GM18907 (cell line): ENCODE data around the gene FOXN1.
"Not testable (repeated sequence)": the region's sequence is repeated elsewhere in the genome, so short reads cannot be mapped to it uniquely, and the experiment has no call there.

Source experiments
- ATAC-seq: cut with Tn5 transposase; IDR thresholded peaks from one replicate; pipeline ENCODE4 v1.9.1; 2021; ENCODE audit warnings: mild to moderate bottlenecking, moderate library complexity; ENCODE audit not compliant: unreplicated experiment

The FOXN1 gene

GRCh38 chr17:28499684-28500357 is 6.3 kb upstream of the FOXN1 start:
- no peak for ATAC-seq

DNA sequence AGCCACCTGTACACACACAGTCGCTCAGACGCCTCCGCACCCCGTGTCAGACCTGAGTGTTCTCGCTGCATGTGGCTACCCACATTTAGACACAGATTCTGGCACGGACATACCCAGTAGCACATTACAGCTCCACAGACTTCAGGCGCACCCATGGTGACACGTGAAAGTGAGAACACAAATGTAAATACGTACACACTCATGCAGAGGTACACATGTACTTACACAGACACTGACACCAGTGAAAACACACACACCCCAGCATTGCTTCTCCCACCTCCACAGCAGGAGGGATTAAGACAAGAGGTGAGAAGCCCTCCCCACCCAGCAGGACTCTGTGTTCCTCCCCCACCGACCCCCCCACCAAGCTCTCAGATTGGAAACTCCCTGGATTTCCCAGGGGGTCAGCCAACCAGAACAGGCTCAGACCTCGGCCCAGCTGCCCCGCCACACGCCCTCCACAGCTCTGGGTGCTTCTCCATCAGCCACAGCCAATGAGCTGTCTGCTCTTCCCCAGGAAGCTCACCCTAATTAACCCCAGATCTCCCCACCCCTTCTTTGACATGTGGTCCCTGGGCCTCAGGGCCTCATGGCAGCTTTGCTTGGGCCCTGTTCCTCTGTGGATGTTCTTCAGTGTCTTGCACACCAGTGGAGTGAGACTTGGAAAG is 5.3 kb upstream of the FOXN1 start:
- peak; percentile 57 for ATAC-seq

DNA sequence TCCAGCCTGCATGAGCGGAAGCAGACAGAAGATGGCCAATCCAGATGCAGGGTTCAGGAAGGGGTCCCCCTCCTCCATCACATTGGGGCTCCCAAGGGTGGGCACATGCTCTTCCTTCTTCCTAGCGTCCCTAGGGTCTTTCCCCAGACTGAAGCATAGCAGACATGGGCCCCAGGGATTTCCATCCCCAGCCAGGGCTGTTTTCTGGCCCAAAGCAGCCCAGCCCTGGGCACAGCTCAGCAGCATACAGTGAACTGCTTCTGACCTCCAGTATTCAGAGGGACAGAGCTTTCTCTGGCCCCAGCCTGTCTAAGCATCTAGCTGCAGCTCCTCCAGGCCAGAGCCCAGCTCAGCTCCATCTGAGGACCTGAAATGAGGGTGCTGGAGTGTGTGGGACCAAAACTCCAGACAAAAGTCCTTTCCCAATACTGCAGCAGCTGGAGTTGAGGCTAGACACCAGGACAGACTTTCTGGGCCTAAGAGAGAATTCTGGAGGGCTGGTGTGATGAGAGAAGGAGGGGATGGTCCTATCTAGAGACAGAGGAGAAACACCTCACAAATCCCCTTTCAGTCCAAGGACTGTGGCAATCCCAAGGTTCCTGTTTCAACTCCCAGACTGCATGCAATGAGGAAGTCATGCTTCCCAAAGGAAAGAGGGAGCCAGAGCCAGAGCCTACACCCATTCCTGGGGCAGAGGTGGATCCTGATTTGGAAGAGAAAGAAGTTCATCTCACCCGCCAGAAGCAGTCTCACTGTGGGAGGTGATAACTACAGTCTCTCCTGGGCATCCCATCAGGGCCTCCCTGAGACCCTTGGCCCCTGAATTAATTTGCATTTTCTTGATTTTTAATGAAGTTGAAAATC is 4.5 kb upstream of the FOXN1 start:
- ATAC-seq = no peak

DNA sequence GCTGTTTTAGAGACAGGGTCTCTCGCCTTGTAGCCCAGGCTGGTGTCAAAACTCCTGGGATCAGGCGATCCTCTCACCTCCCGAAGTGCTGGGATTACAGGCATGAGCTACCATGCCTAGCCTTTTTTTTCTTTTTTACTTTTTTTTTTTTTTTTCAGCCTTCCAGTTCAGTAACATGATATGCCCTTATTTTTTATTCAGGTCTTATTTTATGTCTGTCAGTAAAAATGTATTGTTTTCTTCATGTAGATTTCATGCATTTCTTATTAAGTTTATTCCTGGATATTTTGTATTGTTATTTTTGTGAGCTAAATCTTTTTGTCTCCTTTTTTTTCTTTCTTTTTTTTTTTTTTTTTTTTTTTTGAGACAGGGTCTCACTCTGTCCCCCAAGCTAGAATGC is 2.7 kb upstream of the FOXN1 start:
- no peak for ATAC-seq

GRCh38 chr17:28506763-28507487 is 777 bp downstream of the FOXN1 start:
- ATAC-seq = no peak

DNA sequence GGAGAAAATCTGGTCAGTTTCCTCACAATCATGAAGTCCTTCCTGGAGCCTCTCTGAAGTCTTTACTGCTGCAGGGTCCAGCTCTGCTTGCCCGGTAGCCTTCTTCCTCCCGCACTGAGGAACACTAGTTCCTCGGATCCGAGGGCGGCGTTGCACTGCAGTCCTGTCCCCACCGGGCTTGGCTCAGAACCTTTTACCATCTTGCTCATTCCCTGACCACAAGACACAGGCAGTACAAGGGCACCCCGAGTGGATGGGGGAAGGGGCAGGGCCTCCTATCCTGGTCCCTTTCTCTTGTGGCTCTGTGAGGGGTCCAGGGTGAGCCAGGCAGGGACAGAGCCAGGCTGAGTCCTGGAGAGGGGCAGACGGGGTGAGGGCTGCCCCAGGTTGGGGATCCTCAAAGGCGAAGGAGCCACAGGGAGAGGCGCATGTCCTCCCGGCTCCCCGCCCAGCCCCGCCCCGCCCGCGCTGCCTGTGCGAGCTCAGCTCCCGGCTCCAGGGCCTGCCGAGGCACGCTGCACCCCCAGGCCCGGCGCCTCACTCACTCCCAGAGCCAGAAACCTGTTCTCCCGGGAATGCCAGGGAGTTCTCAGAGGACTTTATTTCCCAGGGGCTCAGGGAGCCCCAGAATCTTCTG is 1.5 kb downstream of the FOXN1 start:
- ATAC-seq = no peak

GRCh38 chr17:28508211-28508724 is 2.1 kb downstream of the FOXN1 start:
- ATAC-seq = no peak

DNA sequence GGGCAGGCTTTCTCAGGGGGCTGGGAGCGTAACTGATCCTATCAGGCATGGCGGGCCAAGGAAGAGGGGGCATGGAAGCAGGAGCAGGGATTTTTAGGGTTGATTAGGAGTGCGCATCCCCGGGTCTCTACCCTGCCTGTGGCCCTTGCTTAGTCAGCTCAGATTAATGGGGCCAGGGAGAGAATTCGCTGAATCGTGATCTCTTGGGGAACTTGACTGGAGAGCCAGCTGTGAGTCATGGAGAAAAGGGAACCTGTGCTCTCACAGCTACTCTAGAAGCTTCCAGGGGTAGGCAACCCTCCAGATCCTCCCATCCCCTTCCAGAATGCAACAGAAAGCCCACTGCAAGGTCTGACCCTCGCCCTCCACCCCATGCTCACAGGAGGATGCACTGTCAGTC is 3.6 kb downstream of the FOXN1 start:
- no peak for ATAC-seq

DNA sequence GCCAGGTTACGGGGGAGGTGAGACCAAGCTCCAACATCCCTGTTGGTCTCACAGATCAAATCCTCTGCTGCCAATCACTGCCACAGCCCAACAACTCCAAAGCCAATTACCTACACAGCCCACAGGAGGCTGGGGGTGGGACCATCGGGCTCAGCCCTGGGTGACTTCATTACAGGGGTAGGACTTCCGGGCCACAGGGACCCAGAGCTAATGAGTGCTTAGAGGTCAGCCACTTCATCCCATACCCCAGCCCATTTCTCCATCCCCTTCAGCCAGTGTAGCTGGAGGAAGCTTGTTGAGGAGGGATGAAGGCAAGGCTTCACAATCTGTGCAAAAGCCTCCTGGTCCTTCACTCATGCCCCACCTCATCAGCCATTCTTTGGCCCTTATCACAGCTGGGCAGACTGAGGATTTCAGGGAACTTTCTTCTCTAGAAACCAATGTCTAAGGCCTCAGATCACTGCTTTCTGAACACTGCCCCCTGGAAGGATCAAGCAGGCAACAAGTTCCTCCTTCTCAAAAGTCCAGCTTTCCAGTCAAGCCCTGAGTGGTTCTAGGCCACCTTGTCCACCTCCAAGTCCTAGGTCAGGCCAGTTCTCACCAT is 5.8 kb downstream of the FOXN1 start:
- ATAC-seq = no peak

- ATAC-seq = no peak
Measured at GRCh38 chr17:28513476-28513875, 7.3 kb downstream of the FOXN1 start.

DNA sequence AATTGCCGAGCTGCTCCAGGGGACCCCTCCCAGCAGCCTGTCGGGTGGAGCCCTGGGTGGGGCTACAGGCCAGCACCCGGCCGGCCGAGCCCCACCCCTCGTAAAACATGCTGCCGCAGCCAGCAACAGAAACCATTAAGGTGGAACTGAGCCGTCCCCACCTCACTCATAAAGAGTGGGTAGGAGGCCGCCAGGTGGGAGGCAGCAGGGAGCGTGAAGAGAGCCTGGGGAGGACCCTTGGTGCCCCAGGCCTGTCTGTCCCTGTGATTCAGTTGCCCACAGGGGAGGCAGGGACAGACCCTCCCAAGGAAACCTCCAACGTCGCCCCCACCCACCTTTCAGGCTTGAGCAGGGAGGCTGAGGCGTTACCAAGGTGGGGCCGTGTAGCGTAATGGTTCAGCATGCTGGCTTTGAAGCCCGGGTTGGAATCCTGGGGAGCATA is 8.4 kb downstream of the FOXN1 start:
- ATAC-seq = no peak

DNA sequence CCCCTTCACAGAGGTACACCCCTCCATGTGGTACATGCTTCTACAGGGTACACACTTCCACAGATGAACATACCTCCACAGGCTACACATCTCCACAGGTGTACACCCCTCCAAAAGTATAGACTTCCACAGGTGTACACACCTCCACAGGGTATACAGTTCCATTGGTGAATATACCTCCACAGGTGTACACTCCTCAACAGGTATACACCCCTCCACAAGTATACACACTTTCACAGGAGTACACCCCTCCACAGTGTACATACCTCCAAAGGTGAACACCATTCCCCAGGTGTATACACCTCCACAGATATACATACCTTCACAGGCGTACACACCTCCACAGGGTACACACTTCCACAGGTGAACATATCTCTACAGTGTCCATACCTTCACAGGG is 9.4 kb downstream of the FOXN1 start:
- ATAC-seq = no peak

DNA sequence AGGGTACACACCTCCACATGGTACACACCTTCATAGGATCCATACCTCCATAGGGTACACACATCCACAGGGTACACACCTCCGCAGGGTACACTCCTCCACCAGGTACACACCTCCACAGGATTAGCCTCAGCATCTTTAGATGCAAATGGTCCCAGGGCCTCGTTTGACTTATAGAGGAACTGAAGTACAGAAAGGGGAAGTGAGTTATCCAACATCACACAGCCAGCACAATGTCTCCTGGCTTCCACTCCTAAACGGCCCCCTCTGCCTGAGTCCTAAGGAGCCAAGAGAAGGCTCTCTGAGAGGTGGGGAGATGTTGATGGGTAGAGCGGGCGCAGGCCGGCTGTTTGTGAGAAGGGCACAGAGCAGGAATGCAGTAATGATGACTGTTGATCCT is 12.0 kb downstream of the FOXN1 start:
- ATAC-seq = no peak

- ATAC-seq = no peak
Measured at GRCh38 chr17:28518578-28518977, 12.4 kb downstream of the FOXN1 start.

DNA sequence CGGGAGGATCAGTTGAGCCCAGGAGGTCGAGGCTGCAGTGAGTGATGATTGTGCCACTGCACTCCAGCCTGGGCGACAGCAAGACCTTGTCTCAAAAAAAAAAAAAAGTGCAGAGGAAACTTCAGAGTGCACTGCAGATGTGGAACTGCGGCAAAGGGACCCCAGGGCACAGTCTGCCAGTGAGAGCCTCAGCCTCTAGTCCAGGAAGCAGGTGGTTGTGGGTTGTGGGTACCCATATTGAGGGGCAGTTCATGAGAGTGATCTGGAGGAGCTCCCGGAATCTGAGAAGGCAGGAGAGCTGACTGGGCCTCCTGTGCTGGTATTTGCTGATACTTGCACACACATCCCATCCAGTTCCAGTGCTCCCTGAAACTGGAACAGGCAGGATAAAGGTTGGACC is 13.1 kb downstream of the FOXN1 start:
- no peak for ATAC-seq

GRCh38 chr17:28520687-28521086 is 14.5 kb downstream of the FOXN1 start:
- ATAC-seq = no peak

DNA sequence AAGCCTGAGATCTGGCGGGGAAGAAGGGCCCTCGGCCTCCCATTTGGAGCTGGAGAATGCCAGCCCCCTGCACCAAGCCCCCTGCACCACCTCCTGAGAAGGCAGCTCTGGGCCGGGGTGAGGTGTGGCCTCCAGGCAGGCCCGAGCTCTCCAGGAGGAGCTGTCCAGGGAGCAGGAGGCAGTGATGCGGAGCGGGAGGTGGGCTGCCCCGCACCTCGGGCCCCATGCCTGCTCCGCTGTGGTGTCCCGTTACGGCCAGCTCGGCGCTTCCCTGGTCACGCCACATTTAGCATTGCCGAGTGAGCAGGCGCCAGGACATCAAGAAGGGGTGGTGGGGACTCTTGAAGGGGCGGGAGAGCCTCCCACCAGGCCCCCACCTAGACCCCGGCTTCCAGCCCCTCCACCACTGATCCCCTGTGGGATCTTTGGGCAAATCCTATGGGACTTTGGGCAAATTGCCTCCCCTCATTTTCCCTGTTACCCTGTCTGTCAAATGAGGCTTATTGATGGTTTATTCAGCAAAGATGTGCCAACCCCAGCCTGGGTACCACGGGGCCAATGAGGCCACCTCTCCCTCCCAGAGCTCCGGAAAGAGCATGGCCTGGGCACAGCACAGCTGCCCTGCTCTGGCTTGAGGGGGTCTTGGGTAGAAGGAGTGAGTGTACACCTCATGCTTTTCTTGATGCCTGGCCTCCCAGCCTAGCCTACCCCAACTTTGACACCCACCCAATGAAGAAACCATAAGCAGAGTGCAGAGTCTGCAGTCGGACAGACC is 15.3 kb downstream of the FOXN1 start:
- no peak for ATAC-seq

- not testable (repeated sequence) for ATAC-seq
Measured at GRCh38 chr17:28522281-28522680, 16.1 kb downstream of the FOXN1 start.

DNA sequence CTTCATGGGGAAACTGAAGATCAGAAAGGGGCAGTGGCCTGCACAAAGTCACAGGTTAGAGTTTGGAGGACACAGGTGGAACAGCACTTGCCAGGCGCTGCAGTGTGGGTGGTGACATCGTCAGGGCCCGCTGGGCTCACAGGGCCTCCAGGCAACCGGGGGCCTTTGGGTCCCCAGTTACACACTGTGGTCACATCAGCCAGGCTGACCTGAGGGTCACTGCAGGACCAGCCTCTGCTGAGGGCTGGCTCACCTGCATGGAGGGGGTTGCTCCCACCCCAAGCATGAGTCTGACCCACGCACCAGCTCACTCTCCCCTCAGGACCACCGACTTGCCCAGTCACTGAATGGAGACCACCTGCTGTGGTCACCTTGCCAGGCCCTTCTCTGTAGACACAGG is 17.0 kb downstream of the FOXN1 start:
- no peak for ATAC-seq
